ENCODE measurements around the gene SCO2. TPM values are rescaled to one million over a fixed set of nuclear protein-coding genes. Genes with fewer than 3 reads are reported as not detected.
A peak's percentile ranks its signal among the peaks of the same experiment; 100 is the strongest.

SCO2 gene
- total and polyA plus RNA-seq, 9 of the 15 experiments (the other 6 are each of a cell fraction or from before 2014, with no cell fraction given): 0.34 to 4.0 (median 1.1) TPM; not detected in 3

- no peak for TF ChIP-seq STAT6 (CRISPR knock-in tag; IDR thresholded peaks at IDR 0.05)
- no peak for TF ChIP-seq NR4A1 (CRISPR knock-in tag; IDR thresholded peaks at IDR 0.05)
- no peak for TF ChIP-seq NR4A1 (tag; IDR thresholded peaks at IDR 0.05)
- no peak for TF ChIP-seq MTA2 (IDR thresholded peaks at IDR 0.05; ENCODE audit: low read depth)
- TF ChIP-seq USF2 (CRISPR knock-in tag; IDR thresholded peaks at IDR 0.05): peak; percentile 86
- no peak for TF ChIP-seq ZNF184 (CRISPR knock-in tag; IDR thresholded peaks at IDR 0.05)
- no peak for TF ChIP-seq ETS2 (tag; IDR thresholded peaks at IDR 0.05; ENCODE audit: borderline replicate concordance, poor library complexity, severe bottlenecking)
- no peak for TF ChIP-seq FOXA1 (IDR thresholded peaks at IDR 0.05; ENCODE audit: borderline replicate concordance)
- no peak for TF ChIP-seq CHD2 (IDR thresholded peaks at IDR 0.05; ENCODE audit: low read depth, low read length)
- no peak for TF ChIP-seq KLF1 (tag; IDR thresholded peaks at IDR 0.05)
- TF ChIP-seq TOE1 (IDR thresholded peaks at IDR 0.05; ENCODE audit: borderline replicate concordance): peak; percentile 81; the same call in 1 of the 2 replicates
- TF ChIP-seq TOE1 (CRISPR knock-in tag; IDR thresholded peaks at IDR 0.05; ENCODE audit: borderline replicate concordance, low read depth): no peak
- no peak for TF ChIP-seq ZNF785 (CRISPR knock-in tag; IDR thresholded peaks at IDR 0.05)
- no peak for TF ChIP-seq ZNF76 (CRISPR knock-in tag; IDR thresholded peaks at IDR 0.05; ENCODE audit: borderline replicate concordance)
- no peak for TF ChIP-seq XRCC3 (IDR thresholded peaks at IDR 0.05)
- TF ChIP-seq KLF10 (CRISPR knock-in tag; IDR thresholded peaks at IDR 0.05): no peak
- TF ChIP-seq FOXK1 (CRISPR knock-in tag; IDR thresholded peaks at IDR 0.05; ENCODE audit: borderline replicate concordance): no peak
- TF ChIP-seq ZNF140 (CRISPR knock-in tag; IDR thresholded peaks at IDR 0.05): no peak
- TF ChIP-seq L3MBTL2 (IDR thresholded peaks at IDR 0.05): peak; percentile 84; the same call in 1 of the 2 replicates
- no peak for TF ChIP-seq E2F4 (CRISPR knock-in tag; IDR thresholded peaks at IDR 0.05; ENCODE audit: low read depth)
- TF ChIP-seq CTCF (IDR thresholded peaks at IDR 0.05 in 2 of 3, conservative IDR thresholded peaks at IDR 0.05 in 1 of 3; ENCODE audit: insufficient read depth in 2 of 3, low read depth in 1 of 3, low read length in 3 of 3): peak in 2 of 3 experiments; percentile 12 to 18; a peak in 2 of 6 replicates
- no peak for TF ChIP-seq SAP30 (IDR thresholded peaks at IDR 0.05; ENCODE audit: borderline replicate concordance, insufficient read depth, low read depth, low read length, poor library complexity, severe bottlenecking)
Measured at GRCh38 chr22:50485221-50486131, 39.9 kb downstream of the SCO2 start (continued).
